Non-pigmented ciliary epithelial cell (primary cell): ENCODE data around the gene ATXN3.
"Not testable (repeated sequence)": the region's sequence is repeated elsewhere in the genome, so short reads cannot be mapped to it uniquely, and the experiment has no call there.

Source experiments
- DNase-seq: peaks from one replicate; pipeline ENCODE4 v3.0.0-alpha.2; 2010; ENCODE audit warnings: low read depth

Gene ATXN3

GRCh38 chr14:92058006-92058917, 48.1 kb downstream of the ATXN3 start:
- DNase-seq = no peak

DNA sequence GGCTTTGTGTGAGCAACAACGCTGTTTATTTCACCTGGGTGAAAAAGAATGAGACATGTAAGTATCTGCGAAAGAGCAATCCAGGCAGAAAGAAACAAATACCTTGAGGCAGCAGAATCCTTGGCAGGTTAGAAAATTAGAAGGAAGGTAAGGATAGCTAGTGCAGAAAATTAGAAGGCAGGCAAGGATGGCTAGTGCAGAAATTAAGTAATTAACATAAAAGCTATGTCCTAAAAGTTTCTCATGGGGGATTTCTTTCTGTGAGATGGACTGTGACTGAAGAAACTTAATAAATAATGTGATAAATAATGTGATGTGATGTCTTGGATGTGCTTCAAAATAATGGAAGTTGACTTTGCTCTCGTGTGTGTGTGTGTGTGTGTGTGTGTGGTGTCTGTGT, 56.6 kb downstream of the ATXN3 start:
- no peak for DNase-seq

DNA sequence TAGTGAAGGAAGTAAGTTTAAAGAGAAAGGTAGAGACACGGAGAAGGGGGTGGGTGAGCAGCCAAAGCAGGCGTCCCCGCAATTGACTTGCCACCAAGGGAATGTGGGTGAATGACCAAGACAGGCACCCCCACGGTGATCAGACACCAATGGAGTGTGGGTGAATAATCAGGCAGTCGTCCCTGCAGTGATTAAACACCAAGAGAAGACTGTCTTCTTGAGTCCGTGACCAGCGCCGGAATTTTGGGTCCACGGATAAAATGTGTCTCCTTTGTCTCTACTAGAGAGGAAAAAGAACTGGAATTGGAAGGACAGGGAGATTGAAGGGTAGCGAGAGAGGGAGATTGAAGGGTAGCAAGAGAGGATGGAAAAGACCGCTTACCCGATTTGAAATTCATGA, 57.2 kb downstream of the ATXN3 start:
- not testable (repeated sequence) for DNase-seq

- not testable (repeated sequence) for DNase-seq
These were observed 60.5 kb downstream of the ATXN3 start for GRCh38 chr14:92045904-92046303.

DNA sequence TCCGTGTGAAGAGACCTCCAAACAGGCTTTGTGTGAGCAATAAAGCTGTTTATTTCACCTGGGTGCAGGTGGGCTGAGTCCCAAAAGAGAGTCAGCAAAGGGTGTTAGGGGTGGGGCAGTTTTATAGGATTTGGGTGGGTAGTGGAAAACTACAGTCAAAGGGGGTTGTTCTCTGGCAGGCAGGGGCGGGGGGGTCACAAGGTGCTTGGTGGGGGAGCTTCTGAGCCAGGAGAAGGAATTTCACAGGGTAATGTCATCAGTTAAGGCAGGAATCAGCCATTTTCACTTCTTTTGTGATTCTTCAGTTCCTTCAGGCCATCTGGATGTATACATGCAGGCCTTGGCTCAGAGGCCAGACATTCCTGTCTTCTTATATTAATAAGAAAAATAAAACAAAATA, 64.6 kb downstream of the ATXN3 start:
- DNase-seq = not testable (repeated sequence)

DNA sequence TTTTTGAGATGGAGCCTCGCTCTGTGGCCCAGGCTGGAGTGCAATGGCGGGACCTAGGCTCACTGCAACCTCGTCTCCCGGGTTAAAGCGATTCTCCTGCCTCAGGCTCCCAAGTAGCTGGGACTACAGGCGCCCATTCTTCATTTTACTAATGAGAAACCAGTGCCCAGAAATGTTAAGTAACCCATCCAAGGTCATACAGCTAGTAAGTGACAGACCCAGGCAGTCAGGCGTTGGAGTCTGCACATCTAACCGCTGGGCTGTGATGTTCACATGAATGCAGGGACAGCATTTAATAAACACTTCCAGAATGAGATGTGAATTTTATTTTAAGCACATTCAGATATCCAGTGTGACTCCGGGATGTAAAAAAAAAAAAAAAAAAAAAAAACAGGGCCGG, 65.2 kb downstream of the ATXN3 start:
- DNase-seq = no peak

- no peak for DNase-seq
These were observed 65.8 kb downstream of the ATXN3 start for GRCh38 chr14:92040431-92041051.

DNA sequence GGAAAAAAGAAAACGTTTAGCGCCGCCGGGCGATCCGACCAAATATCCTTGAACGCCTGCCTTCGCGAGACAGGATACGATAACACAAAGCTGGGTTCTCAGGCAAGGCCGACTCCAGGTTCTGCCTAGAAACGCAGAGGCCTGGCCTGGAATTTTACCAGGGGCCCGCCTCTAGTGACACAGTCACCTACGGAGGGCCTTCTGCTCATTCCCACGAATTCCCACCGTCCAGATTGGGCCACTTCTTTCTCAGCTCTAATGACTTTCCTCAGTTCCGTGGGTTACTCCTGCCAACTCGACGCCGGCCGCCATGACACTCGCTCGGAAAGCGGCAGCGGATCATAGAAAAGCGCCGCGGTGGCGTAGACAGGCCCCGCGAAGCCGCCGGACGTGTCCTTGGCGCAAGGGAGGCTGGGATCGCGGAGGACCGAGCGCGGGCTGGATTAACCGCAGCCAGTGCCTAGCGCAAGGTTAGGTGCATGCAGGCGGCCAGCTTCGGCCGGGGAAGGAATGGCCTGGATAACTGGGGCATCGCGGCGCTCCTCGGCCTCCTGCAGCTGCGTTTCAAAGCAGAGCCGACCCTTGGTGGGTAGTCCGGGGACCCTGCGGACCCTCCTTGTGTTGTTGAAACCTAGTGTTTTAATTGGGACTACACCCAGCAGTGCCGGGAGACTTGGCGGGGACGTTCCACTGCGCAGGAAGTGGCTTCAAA, 66.5 kb downstream of the ATXN3 start, which contains the start of gene TRIP11:
TRIP11 (minus strand) TSS at position 341 of the 712 bp plus-strand sequence. CDS start 374 bp downstream, outside the sequence.
- DNase-seq = peak; percentile 66

DNA sequence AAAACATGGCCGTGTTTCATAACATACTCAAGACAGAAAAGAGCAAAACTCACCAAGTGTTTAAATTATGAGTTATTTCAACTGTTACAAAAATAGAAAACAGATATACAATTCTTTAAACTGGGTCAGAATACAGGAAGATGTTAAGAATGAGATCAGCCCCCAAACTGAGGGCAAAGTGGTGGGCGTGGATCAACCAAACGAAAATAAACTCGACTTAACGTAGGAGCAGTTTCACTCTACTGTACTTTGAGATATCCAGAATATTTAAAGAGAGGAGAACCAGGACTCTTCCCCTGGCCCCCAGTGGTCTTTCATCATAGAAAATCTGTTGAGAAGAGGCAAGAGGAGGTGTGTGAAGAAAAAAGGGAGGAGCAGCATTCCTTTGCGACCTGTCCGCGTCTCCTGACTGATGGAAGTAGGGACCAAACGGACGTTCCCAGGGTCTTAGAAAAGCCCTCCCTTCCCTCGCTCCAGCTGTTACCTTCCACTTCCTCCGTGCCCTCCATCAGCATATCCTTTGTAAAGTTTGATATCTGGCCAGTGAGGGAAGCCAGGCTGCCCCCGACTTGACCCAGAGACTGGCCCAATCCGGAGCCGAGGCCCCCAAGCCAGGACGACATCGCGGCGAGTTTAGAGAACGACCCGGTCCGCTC, 67.2 kb downstream of the ATXN3 start:
- no peak for DNase-seq

GRCh38 chr14:92037989-92038388, 68.4 kb downstream of the ATXN3 start:
- no peak for DNase-seq

DNA sequence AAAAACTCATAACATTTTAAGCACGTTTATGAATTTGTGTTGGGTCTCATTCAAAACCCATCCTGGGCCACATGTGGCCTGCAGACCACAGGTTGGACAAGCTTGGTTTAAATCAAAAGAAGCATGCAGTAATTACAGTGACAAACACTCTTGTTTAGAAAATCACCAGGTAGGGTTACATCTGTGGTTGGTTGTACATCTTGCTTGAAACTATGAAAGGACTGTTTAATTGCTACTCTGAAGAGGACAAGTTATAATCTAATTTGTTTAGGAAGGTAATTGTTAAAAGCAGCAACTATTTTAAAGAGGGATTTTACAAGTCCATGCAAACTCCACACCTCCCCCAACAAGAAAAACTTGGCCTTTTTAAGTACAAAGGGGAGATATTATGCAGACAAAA, 70.5 kb downstream of the ATXN3 start:
- no peak for DNase-seq

DNA sequence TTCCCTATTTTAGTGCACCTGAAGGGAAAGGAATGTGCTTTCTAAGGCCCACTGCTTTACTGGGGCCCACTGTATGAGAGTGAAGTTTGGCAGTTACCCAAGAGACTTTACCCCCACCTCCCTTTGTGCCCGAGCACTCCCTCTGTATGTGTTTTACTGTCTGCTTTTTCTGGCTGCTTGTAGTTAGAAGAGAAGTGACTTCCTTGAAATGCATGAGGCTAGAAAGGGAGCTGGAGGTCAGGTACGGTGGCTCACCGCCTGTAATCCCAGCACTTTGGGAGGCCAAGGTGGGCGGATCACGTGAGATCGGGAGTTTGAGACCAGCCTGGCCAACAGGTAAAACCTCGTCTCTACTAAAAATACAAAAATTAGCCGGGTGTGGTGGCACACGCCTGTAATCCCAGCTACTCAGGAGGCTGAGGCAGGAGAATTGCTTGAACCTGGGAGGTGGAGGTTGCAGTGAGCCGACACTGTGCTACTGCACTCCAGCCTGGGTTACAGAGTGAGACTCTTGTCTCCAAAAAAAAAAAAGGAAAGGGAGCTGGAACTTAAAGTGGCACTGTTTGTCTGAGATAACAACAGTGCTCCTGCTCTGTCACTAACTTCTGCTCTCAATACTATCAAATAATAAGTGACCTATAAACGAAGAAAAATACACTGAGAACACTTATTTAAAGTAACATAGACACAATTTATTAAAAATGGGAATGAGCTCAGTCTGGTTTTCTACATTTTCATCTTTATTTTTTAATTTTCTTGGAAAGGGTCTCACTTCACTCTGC, 72.3 kb downstream of the ATXN3 start:
- DNase-seq = no peak

GRCh38 chr14:92033433-92033832, 72.9 kb downstream of the ATXN3 start:
- DNase-seq = no peak

DNA sequence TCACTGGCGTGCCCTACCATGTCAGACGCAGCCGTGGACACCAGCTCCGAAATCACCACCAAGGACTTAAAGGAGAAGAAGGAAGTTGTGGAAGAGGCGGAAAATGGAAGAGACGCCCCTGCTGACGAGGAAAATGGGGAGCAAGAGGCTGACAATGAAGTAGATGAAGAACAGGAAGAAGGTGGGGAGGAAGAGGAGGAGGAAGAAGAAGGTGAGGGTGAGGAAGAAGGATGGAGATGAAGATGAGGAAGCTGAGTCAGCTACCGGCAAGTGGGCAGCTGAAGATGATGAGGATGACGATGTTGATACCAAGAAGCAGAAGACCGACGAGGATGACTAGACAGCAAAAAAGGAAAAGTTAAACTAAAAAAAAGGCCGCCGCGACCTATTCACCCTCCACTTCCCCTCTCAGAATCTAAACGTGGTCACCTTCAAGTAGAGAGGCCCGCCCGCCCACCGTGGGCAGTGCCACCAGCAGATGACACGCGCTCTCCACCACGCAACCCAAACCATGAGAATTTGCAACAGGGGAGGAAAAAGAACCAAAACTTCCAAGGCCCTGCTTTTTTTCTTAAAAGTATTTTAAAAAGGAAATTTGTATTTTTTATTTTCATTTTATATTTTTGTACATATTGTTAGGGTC, 79.7 kb downstream of the ATXN3 start:
- no peak for DNase-seq

DNA sequence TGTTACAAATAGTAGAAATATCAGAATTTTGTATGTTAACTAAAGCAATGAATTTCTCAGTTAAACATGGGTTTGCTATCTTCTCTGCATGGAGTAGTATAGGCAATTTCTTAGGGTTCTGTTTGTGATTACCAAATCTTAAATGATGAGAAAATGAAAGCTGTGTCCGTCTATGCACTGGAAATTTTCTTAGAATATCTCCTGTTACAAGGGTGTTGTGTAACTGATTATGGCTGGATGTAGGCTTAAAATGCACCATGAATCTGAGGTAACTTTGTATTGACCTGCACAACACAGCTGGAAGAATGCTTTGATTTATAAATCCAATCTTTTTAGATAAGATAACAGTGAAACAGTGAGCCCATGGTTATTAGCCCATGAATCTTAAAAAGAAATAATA, 84.3 kb downstream of the ATXN3 start:
- DNase-seq = no peak

DNA sequence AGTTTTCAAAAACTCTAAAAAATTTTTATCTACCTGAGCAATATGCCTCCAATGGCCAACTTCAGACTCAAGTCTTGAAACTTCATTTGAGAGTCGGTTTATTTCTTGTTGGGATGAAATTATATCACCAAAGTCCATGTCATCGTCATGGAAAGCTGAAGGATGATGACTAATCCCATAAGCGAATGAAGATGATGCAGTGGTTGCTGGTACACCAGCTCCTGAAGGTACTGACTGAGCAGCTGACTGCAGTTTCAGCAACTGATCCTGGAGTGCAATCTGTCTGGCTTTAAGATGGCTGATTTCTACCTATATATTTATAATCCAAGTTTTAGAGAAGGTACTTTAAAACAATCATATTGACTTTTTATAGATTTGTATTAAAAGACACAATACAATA, 84.9 kb downstream of the ATXN3 start:
- no peak for DNase-seq

GRCh38 chr14:92014040-92014439, 92.3 kb downstream of the ATXN3 start:
- DNase-seq = no peak

GRCh38 chr14:92012121-92012748, 94.1 kb downstream of the ATXN3 start:
- no peak for DNase-seq

- no peak for DNase-seq
These were observed 95.7 kb downstream of the ATXN3 start for GRCh38 chr14:92010644-92011043.

GRCh38 chr14:92009604-92010003, 96.8 kb downstream of the ATXN3 start:
- DNase-seq = no peak
